HG02852 (cell line): ENCODE measurements around the gene KLHL14.
"Not testable (repeated sequence)": the region's sequence is repeated elsewhere in the genome, so short reads cannot be mapped to it uniquely, and the experiment has no call there.

ENCODE experiments used
- ATAC-seq: cut with Tn5 transposase; IDR thresholded peaks from one replicate; pipeline ENCODE4 v1.9.1; 2021; ENCODE audit warnings: mild to moderate bottlenecking, moderate library complexity; ENCODE audit not compliant: unreplicated experiment

Gene KLHL14

DNA sequence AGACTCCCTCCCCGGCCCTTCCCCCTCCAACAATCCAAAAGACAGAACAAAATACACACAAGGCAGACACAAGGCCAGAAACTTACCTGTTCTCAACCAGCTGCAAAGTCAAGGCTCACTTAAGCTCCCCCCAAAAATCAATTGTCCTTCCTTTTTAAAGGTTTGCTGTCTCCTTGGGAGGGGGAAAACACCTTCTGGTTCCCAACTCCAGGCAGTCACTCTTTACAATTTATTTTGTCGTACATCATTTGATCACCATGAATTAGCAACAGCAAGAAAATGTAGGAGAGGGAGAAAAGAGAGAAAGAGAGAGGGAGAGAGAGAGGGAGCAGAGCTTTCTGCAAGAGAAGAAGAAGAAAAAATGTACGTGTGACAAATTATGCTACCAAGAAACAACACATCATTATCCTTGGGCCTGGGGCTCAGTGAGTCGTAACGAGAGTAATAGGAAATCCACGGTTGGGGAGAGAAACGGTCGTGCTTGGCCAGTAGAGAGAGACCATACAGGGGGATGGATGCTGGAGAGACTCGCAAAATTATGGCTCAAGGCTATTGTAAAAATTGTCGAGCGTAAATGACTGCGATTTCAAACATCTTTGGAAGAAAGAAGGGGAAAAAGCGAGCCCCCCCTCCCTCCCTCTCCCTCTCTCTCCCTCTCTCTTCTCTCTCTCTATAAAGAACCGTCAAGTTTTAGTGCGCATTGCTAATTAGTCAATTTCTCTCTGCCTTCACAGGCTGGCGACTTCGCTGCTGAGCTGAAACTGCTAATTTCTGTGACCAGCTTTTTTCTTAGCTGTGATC is at the start of gene KLHL14:
Gene KLHL14 (minus strand): TSS at position 443 of the 801 bp plus-strand sequence. CDS start 2,432 bp downstream, outside the sequence.
- ATAC-seq: peak; percentile 44

GRCh38 chr18:32822197-32822596 is 49.4 kb upstream of the KLHL14 start:
- ATAC-seq: no peak

DNA sequence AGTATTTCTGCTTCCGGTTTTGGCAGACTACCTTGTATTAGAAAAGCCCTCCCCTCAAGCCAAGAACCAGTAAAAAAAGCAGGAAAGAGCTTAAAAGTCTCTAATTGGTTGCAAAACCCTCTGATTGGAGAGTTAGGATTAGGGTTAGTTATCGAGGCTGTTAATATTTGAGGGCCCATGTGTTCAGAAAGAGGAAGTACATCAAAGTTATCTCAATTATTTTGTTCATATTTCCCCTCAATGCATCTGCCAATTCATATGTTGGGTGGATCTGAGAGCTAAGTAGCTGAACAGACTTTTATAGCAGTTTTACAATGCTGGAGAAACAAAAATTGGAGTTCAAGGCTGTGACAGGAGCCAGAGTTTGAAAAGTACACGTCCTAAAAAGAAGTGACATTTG is 43.1 kb upstream of the KLHL14 start:
- no peak for ATAC-seq

- ATAC-seq: no peak
Measured at GRCh38 chr18:32812342-32812741, 39.5 kb upstream of the KLHL14 start.

DNA sequence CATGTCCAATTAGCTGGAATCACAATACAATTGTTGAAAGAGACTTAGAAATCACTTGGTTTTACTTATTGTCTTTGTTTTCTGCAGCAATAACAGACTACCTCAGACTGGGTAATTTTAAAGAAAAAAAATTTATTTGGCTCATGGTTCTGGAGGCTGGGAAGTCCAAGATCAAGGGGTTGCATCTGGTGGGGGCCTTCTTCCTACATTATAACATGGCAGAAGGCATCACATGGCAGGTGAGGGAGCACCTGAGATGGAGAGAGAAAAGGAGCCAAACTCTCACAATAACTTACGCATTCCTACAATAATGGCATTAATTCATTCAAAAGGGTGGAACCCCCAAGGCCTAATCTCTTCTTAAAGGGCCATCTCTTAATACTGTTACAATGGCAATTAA is 37.5 kb upstream of the KLHL14 start:
- ATAC-seq: no peak

DNA sequence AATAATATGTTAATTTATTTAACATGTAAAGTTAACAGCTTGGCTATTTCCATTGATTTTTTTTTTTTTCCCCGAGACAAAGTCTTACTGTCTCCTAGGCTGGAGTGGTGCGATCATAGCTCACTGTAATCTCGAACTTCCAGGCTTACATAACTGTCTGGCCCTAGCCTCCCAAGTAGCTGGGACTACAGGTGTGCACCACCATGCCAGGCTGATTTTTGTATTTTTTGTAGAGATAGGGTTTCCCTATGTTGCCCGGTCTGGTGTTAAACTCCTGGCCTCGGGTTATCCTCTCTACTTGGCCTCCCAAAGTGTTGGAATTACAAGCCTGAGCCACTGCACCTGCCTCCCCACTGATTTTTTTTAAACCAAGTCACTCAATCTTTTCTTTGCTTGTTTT is 32.5 kb upstream of the KLHL14 start:
- ATAC-seq: no peak

- ATAC-seq: no peak
Measured at GRCh38 chr18:32804134-32804888, 31.5 kb upstream of the KLHL14 start.

DNA sequence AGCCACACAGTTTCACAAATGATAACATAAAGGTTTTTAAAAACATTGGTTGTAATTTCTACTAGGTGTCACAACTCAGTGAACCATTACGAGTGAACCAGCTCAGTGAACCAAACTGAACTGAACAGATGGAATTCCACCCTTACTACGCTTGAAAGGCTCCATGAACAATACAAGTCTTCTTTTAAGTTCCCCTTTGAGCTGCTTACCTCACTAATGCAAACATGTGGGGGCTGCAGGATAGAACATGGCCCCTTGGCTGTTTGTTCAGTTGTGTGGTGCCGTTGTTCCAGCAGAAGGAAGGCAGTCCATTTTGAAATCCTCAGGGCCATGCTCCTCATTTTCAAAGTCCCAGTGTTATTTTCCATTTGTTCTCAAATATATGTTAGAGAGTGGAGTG is 30.7 kb upstream of the KLHL14 start:
- ATAC-seq: peak; percentile 95

DNA sequence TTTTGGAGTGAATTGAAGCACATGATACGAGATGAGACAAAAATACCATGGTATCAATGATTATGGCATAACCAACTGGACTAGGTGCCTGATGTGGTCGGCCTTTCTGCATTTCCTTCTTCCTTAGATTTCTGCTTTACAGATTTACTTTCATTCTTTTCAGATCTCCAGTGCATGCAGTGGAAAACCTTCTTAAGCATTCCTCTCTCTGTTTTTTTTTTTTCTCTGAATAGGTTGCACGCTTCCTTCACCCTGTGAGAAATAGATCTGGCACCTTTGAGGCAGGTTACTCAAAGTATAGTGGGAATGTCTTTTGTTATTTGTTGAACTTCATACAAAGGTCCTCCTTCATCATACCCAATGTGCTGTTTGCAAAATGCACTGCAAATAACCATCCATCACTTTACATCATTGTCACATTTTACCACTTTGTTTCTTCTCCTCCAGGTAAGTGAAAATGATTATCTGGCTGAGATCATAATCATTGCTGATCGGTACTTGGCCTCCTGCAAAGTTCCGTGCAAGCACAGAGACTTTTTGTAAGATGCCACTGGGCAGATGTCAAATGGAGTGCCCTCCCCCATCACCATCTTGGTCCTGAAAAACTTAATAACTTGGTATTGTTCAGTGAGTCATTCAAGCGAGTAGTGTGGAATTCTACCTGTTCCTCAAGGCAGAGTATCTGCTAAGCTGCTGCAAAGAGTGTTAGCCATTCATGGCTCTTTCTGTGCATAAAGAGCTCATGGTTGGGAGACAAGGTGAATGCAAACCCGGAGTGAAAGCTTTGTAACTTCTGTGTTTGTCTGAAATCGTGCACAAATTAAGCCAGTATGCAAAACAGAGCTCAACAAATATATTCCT is 30.0 kb upstream of the KLHL14 start:
- peak; percentile 65 for ATAC-seq

- no peak for ATAC-seq
Measured at GRCh38 chr18:32801228-32801627, 28.4 kb upstream of the KLHL14 start.

GRCh38 chr18:32798209-32798960 is 25.6 kb upstream of the KLHL14 start:
- ATAC-seq: no peak

DNA sequence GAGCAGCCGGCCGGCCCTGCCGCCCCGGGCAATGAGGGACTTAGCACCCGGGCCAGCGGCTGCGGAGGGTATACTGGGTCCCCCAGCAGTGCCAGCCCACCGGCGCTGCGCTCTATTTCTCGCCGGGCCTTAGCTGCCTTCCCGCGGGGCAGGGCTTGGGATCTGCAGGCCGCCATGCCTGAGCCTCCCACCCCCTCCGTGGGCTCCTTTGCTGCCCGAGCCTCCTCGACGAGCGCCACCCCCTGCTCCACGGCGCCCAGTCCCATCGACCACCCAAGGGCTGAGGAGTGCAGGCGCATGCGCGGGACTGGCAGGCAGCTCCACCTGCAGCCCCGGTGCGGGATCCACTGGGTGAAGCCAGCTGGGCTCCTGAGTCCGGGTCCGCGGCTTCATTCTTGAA is 21.8 kb upstream of the KLHL14 start:
- not testable (repeated sequence) for ATAC-seq

- no peak for ATAC-seq
Measured at GRCh38 chr18:32779010-32779409, 6.2 kb upstream of the KLHL14 start.

- ATAC-seq: no peak
Measured at GRCh38 chr18:32777049-32777448, 4.2 kb upstream of the KLHL14 start.

GRCh38 chr18:32776561-32776960 is 3.7 kb upstream of the KLHL14 start:
- no peak for ATAC-seq

- no peak for ATAC-seq
Measured at GRCh38 chr18:32775628-32776027, 2.8 kb upstream of the KLHL14 start.

DNA sequence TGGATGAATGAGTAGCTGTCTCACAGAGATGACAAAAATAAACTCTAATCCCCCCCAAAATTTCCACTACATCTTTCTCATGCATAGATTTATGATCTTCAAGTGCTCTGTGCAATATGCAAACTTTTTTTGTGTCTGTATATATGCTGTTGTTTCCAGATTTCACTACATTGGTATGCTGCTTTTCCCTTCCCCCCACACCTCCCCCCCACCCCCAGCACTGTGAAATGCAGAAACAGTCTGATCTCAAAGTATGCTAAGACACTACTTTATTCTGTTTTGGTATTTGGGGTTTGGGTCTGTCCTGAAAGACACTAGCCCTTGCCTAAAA is 524 bp upstream of the KLHL14 start:
- no peak for ATAC-seq

GRCh38 chr18:32771871-32772580 is 797 bp downstream of the KLHL14 start:
- ATAC-seq: no peak

DNA sequence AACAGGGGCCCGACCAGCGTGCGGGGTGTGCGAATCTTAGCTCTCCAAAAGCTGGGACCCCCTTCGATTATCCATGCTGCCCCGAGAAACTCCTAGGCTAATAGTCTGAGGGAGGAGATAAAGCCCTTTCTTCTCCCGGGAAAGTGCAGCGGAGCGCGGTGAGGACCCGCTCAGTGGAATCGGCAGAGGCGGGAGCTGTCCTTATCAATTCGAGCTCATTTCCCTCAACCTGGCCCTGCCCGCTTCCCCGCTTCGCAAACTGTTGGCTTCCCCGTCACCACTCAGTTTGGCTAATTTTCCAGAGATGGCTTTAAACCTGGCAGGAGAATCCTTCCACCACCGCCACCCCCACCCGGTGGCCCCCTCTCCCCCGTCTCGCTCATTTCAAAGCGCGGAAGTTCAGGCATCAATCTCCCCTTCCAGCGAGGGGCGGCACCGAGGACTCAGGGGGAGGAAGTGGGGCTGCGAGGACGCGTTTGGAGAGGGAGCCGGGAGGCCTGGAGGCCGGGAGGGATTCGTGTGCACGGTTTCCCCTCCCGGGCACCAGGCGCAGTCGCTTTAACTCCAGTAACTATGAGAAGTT is 1.6 kb downstream of the KLHL14 start:
- no peak for ATAC-seq
